HG03558 (cell line): ENCODE measurements around the gene RAD51.
"Not testable (repeated sequence)": the region's sequence is repeated elsewhere in the genome, so short reads cannot be mapped to it uniquely, and the experiment has no call there.

Source experiments
- ATAC-seq: cut with Tn5 transposase; IDR thresholded peaks from one replicate; pipeline ENCODE4 v1.9.1; 2021; ENCODE audit warnings: moderate number of reproducible peaks; ENCODE audit not compliant: unreplicated experiment; ENCODE audit errors: extremely low read depth

The RAD51 gene

GRCh38 chr15:40694688-40695468, at the start of gene RAD51:
Gene RAD51, plus strand, starts transcription at chr15:40695174. Its CDS starts 3,585 bp downstream, at chr15:40698759.
- ATAC-seq, result no peak

GRCh38 chr15:40647523-40647922, 47.5 kb upstream of the RAD51 start:
- no peak for ATAC-seq

DNA sequence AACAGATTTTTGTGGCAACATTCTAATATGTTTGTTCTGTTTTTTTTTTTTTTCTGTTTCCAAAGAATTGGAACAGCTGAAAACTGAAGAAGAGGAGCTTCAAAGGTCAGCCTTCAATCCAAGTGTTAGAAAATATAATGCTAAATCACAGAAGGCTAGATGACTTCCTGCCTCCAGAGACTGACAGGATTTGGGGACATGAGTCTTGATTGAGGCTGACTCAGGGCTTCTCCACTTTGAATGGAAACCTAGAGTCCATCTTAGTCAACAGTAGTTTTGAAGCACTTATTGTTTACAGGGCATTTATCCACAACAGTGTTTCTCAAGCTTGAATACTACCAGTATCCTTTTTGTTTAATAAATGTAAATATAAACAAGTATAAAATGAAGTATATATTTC, 44.5 kb upstream of the RAD51 start:
- no peak for ATAC-seq

GRCh38 chr15:40660686-40661085, 34.3 kb upstream of the RAD51 start:
- ATAC-seq, result no peak

DNA sequence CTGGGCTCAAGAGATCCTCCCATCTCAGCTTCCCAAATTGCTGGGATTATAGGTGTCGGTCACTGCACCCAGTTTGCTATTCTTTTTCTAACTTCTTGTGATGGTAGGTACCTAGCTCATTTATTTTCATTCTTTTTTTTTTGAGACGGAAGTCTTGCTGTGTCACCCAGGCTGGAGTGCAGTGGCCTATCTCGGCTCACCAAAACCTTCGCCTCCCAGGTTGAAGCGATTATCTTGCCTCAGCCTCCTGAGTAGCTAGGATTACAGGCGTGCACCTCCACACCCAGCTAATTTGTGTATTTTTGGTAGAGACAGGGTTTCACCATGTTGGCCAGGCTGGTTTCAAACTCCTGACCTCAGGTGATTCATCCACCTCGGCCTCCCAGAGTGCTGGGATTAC, 30.1 kb upstream of the RAD51 start:
- ATAC-seq, result no peak

GRCh38 chr15:40676290-40676689, 18.7 kb upstream of the RAD51 start:
- ATAC-seq, result not testable (repeated sequence)

GRCh38 chr15:40676906-40677305, 18.1 kb upstream of the RAD51 start:
- ATAC-seq, result not testable (repeated sequence)

DNA sequence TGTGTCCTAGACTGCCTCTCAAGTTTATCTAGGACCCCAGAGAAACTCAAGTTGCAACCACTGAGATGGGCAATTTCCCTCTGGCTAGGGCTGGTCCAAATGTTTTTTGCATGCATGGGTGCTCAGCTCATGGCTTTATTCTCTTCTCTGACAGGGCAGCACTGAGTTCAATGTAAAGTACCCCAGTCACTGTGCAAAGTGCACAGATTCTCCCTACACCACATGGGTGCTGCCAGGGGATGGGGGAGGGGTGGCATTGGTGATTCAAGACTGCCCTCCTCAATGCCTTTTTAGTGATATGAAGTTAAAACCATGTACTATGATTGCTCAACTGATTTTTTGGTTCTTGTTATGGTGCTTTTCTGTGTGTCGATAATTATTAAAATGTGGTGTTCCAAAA, 14.8 kb upstream of the RAD51 start:
- ATAC-seq, result no peak

DNA sequence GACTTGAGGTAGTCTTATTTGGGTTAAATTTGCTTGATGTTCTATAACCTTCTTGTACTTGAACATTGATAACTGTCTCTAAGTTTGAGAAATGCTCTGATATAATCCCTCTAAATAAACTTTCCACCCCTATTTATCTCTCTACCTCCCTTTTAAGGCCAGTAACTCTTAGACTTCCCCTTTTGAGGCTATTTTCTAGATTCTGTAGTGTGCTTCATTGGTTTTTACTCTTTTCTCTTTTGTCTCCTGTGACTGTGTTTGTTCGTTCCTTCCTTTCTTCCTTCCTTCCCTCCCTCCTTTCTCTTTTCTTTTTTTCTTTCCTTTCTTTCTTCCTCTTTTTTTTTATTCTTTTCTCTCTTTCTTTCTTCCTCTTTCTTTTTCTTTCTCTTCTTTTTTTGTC, 14.0 kb upstream of the RAD51 start:
- not testable (repeated sequence) for ATAC-seq

DNA sequence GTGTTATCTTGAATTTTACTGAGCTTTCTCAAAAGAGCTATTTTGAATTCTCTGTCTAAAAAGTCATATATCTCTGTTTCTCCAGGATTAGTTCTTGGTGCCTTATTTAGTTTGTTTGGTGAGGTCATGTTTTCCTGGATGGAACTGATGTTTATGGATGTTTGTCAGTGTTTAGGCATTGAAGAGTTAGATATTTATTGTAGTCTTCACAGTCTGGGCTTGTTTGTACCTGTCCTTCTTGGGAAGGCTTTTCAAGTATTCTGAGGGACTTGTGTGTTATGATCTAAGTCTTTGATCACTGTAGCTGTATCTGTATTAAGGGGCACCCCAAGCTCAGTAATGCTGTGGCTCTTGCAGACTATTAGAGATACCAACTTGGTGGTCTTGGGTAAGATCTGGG, 10.6 kb upstream of the RAD51 start:
- ATAC-seq, result no peak

DNA sequence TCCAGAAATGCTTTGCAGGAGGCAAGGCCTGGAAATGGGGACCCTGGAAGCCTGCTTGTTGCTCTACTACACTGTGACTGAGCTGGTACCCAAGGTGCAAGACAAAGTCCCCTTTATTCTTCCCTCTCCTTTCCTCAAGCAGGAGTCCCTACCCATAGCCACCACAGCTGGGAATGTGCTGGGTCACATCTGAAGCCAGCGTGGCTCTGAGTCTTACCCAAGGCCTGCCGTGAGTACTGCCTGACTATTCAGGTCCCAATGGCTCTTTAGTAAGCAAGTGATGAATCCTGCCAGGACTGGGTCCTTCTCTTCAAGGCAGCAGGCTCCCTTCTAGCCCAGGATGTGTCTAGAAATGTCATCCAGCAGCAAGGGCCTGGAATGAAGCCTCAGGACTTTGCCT, 9.6 kb upstream of the RAD51 start:
- ATAC-seq, result no peak

GRCh38 chr15:40688932-40689799, 5.8 kb upstream of the RAD51 start:
- no peak for ATAC-seq

DNA sequence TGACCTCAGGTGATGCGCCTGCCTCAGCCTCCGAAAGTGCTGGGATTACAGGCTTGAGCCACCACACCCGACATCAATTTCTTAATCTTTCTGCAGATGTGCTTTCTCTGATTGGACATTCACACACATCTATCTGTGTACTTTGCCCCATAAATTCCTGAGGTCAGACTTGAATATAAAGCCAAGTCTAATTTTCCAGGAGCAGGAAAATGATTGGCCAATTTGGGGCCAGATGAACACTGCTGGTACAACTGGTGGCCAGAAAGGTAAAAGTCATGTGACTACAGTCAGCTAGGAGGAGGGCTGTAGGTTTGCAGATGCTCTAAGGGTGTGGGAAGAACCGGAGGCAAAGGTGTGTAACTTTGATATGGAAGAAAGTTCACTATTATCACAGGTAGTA, 3.2 kb upstream of the RAD51 start:
- ATAC-seq, result no peak

GRCh38 chr15:40693904-40694687, 878 bp upstream of the RAD51 start:
- ATAC-seq, result no peak

DNA sequence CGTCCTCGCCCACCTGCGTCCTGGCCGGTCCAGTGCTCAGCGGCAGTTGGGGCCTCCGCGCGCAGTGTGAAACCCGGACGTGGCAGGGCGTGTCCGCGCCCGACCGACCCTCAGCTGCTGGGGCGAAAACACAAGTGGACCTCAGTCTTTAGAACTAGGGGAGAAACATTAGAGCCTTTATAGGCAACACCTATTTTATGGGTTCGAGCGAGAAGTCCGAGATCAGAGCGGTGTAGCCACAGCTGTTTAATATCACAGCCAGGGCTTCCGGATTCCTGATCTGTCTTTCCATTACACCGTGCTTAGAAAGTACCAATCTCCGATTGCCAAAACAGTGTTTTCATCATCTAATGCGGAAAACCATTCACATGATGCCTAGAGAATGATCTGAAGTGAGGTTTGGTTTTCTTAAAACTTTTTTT, 506 bp downstream of the RAD51 start:
- ATAC-seq, result no peak

GRCh38 chr15:40696228-40696627, 1.3 kb downstream of the RAD51 start:
- ATAC-seq, result no peak

DNA sequence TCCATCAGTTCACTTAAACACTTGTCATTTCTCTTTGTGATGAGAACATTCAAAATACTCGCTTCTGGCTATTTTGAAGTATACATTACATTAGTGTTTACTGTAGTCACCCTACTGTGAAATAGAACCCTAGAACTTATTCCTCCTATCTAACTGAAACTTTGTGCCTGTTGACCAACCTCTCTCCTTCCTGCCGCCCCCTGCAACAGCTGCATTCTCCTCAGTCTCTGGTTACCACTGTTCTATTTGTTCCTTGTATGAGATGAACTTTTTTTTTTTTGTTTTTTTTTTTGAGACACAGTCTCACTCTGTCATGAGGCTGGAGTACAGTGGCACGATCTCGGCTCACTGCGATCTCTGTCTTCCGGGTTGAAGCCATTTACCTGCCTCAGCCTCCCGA, 2.9 kb downstream of the RAD51 start:
- no peak for ATAC-seq

DNA sequence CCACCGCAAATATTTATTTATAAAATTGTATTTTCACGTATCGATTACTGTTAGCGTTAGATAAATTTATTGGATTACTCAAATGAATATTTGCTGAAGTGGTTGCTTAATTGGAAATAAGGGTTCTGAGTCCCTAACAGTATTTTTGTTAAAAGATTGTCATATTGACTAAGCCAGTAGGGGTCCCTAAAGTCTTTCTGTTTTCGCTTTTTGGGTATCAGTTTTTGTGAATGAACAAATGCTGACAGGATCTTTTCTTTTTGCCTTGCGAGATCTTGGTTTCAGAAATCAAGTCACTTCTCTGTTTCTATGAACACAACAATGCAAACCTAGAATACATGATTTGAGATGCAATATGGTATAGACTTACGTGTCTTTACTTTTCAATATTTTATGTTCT, 7.1 kb downstream of the RAD51 start:
- no peak for ATAC-seq

- no peak for ATAC-seq
Measured at GRCh38 chr15:40706121-40706520, 11.1 kb downstream of the RAD51 start.

- no peak for ATAC-seq
Measured at GRCh38 chr15:40714144-40714543, 19.2 kb downstream of the RAD51 start.

GRCh38 chr15:40716165-40716564, 21.2 kb downstream of the RAD51 start:
- no peak for ATAC-seq
